ENCODE results near the gene RBP2.

- TF ChIP-seq, protein P1, sequence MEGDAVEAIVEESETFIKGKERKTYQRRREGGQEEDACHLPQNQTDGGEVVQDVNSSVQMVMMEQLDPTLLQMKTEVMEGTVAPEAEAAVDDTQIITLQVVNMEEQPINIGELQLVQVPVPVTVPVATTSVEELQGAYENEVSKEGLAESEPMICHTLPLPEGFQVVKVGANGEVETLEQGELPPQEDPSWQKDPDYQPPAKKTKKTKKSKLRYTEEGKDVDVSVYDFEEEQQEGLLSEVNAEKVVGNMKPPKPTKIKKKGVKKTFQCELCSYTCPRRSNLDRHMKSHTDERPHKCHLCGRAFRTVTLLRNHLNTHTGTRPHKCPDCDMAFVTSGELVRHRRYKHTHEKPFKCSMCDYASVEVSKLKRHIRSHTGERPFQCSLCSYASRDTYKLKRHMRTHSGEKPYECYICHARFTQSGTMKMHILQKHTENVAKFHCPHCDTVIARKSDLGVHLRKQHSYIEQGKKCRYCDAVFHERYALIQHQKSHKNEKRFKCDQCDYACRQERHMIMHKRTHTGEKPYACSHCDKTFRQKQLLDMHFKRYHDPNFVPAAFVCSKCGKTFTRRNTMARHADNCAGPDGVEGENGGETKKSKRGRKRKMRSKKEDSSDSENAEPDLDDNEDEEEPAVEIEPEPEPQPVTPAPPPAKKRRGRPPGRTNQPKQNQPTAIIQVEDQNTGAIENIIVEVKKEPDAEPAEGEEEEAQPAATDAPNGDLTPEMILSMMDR (IDR thresholded peaks at IDR 0.05), result no peak
- no peak for TF ChIP-seq ZFX (IDR thresholded peaks at IDR 0.05; ENCODE audit: borderline replicate concordance)
Observed at GRCh38 chr3:139506766-139507165, 30.4 kb upstream of the RBP2 start.
